Lower lobe of right lung (tissue), 2 donors: Measurements from ENCODE around the gene ERN2. TPM values are rescaled to one million over a fixed set of nuclear protein-coding genes. Genes with fewer than 3 reads are reported as not detected.

Experiments used
- ATAC-seq, 2 donors: fragments of 200-7000 bp; cut with Tn5 transposase; one replicate each; pipeline ENCODE4 v1.9.1; 2020 to 2022; ENCODE audit warnings: mild to moderate bottlenecking in 2 of 2, moderate library complexity in 2 of 2
- DNase-seq: peaks from one replicate; pipeline ENCODE4 v3.0.0-alpha.2; 2020
- H3K27ac ChIP-seq: fragments of 200-600 bp; one replicate; pipeline ENCODE4 v1.8.0; 2022
- H3K27me3 ChIP-seq: fragments of 200-600 bp; one replicate; pipeline ENCODE4 v1.8.0; 2022; ENCODE audit warnings: low read depth
- H3K36me3 ChIP-seq: fragments of 200-600 bp; one replicate; pipeline ENCODE4 v1.8.0; 2022; ENCODE audit warnings: mild to moderate bottlenecking
- H3K4me1 ChIP-seq: fragments of 200-600 bp; one replicate; pipeline ENCODE4 v1.8.0; 2022
- H3K4me3 ChIP-seq: fragments of 200-600 bp; one replicate; pipeline ENCODE4 v1.8.0; 2022; ENCODE audit warnings: mild to moderate bottlenecking
- H3K9me3 ChIP-seq: fragments of 200-600 bp; one replicate; pipeline ENCODE4 v1.8.0; 2022
- intact Hi-C: fragments of 100-400 bp; cut with DNase I; formaldehyde crosslinking; loops from one replicate; pipeline ENCODE4 v1.11.0; 2022
- total RNA-seq: library from RNA; stranded (reverse); fragmentation: NEBNext Ultra II Directional; extraction: Animal tissue kit (Norgen Biotek cat#: 25700); gene quantifications from one replicate; pipeline ENCODE4 v1.2.1, GENCODE V29; 2021
- TF ChIP-seq, protein P1 (sequence below): fragments of 200-600 bp; IDR thresholded peaks from one replicate; pipeline ENCODE4 v1.8.0; 2022; ENCODE audit warnings: antibody characterized with exemption, mild to moderate bottlenecking
- donor health status: DM: no; HTN: yes; CAD: no; lungs with severe emphysema.

ERN2 gene
- total RNA-seq, 1 donor from 2014 or later = 4.9 TPM

DNA sequence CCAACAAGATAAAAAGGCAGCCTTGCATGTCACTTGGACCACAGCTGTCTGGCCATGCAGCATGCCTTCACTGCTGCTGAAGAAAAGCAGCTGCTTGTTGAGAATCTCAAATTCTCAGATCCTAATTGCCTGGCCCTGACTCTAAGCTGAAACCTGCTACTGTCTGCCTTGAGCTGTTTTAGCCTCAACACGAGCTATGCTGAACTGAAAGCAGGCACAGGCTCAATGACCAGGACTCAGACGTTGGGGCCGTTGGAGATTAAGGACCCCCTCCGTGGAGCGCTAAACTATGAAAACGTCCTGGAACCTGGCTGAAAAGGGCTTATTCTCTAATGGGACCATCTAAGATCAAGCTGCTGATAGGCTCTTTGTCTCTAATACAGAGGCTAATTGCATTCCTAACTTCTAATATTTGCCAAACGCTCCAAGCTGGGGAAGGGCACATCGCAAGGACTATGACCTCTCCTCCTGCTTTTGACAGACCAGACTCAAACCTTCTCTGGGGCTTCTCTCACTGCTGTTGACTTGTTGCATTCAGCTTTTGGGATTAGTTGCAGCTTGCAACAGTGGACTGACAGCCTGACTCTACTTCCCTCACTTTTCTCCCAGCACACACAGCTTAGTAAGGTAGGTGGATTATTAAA is 38.9 kb downstream of the ERN2 start:
- Histone ChIP-seq H3K27me3 (no peaks in the 10 kb centered on the region), H3K36me3 (peaks cover 29% of the 10 kb centered on the region), H3K4me1 (peaks cover 4% of the 10 kb centered on the region), H3K9me3 (no peaks in the 10 kb centered on the region), H3K27ac (no peak overlapping the region), H3K4me3 (no peak overlapping the region)
- ATAC-seq = no peak
- intact Hi-C loops = no loop called here
- TF ChIP-seq, protein P1, sequence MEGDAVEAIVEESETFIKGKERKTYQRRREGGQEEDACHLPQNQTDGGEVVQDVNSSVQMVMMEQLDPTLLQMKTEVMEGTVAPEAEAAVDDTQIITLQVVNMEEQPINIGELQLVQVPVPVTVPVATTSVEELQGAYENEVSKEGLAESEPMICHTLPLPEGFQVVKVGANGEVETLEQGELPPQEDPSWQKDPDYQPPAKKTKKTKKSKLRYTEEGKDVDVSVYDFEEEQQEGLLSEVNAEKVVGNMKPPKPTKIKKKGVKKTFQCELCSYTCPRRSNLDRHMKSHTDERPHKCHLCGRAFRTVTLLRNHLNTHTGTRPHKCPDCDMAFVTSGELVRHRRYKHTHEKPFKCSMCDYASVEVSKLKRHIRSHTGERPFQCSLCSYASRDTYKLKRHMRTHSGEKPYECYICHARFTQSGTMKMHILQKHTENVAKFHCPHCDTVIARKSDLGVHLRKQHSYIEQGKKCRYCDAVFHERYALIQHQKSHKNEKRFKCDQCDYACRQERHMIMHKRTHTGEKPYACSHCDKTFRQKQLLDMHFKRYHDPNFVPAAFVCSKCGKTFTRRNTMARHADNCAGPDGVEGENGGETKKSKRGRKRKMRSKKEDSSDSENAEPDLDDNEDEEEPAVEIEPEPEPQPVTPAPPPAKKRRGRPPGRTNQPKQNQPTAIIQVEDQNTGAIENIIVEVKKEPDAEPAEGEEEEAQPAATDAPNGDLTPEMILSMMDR = no peak
- no peak for DNase-seq

DNA sequence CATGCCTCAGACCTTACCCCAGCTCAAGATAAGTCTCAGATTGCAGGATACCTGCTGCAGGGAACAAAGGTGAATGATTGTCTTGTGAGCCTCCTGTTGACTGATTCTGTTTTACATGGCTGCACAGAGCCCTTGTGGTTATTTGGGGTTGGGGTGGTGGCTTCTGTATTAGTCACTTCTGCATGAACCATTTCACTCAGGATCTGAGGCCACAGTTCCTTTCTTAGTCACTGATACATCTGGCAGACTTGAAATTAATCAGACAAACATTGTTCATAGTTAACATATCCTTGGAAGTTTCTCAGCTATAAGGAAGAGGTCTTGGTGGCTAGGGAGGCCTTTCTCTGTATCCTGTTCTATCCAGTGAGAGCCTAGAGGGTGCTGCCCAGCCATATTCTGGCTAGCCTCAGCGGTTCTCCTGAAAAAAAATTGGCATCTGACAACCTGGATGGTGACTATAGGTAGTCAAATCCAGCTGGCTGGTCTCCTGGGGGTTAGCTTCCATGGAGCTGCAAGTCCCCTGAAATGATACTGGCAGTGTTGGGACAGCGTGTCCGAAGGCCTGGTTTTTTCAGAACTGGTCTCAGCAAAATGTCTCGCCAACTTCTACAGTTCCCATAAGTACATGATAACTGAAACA is 42.8 kb downstream of the ERN2 start:
- TF ChIP-seq, protein P1 = no peak
- DNase-seq = no peak
- Histone ChIP-seq H3K9me3 (no peaks in the 10 kb centered on the region), H3K4me1 (no peaks in the 10 kb centered on the region), H3K27me3 (no peaks in the 10 kb centered on the region), H3K4me3 (no peak overlapping the region), H3K27ac (no peak overlapping the region), H3K36me3 (peaks cover 67% of the 10 kb centered on the region)
- no peak for ATAC-seq
- intact Hi-C loops = no loop called here

DNA sequence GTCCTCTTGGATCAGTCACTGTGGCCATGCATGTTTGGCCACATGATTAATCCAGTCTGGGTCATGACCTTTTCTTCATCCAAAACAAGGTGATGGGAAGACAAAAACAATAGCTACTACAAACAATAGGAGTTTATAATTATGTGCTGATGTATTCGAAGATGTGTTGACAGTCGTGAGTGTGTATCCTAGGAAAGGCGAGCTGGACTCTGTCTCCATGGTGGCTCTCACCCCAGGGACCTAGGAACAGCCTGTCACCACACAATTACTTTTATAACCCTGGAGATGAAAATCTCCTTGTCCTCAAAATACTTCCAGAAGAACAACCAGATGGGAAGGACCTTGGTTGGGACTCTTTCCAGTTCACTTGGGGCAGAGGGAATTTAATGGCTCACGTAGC is 44.1 kb downstream of the ERN2 start:
- Histone ChIP-seq H3K4me1 (no peaks in the 10 kb centered on the region), H3K4me3 (no peak overlapping the region), H3K9me3 (no peaks in the 10 kb centered on the region), H3K36me3 (peaks cover 81% of the 10 kb centered on the region), H3K27me3 (no peaks in the 10 kb centered on the region), H3K27ac (no peak overlapping the region)
- intact Hi-C loops = no loop called here
- ATAC-seq = no peak
- TF ChIP-seq, protein P1 = no peak
- DNase-seq = no peak

DNA sequence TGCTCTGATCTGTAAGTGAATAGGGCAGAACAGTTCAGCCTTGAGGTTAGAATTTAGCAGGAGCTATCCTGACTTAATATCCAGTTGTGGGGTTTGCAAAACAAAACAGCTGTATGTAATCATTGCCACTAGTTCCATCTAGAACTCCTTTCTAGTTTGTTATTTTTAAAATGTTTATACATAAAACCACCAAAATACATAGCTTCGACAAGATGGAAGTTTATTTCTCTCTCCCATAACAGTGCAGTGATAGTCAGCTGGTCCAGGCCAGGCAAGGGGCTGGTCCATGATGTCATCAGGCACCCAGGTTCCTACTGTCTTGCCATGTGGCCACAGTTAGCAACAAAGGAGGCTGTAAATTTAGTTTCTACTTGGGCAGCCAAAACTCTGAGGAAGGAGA is 44.8 kb downstream of the ERN2 start:
- no peak for ATAC-seq
- no peaks in the 10 kb centered on the region for H3K9me3 ChIP-seq
- no peaks in the 10 kb centered on the region for H3K27me3 ChIP-seq
- peaks cover 87% of the 10 kb centered on the region for H3K36me3 ChIP-seq
- intact Hi-C loops = no loop called here
- no peak overlapping the region for H3K4me3 ChIP-seq
- no peak overlapping the region for H3K27ac ChIP-seq
- no peaks in the 10 kb centered on the region for H3K4me1 ChIP-seq
- DNase-seq = no peak
- TF ChIP-seq, protein P1 = no peak

DNA sequence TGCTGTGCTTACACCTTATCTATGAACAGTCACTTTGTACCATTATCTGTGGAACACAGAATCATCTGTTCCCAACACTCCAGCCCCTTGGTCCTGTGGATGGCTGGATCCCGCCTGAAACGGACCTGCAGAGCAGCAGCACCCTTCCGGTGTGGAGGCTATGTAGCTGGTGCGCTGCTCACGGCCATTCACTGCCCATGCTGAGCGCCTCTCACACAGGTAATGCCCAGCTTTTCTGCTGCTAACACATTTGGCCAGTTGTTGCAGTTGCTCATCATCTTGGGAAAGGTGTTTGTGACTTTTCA is 45.7 kb downstream of the ERN2 start:
- no peak for ATAC-seq
- Histone ChIP-seq H3K4me1 (no peaks in the 10 kb centered on the region), H3K27me3 (no peaks in the 10 kb centered on the region), H3K4me3 (no peak overlapping the region), H3K27ac (no peak overlapping the region), H3K9me3 (no peaks in the 10 kb centered on the region), H3K36me3 (peaks cover 97% of the 10 kb centered on the region)
- TF ChIP-seq, protein P1 = no peak
- intact Hi-C loops = no loop called here
- DNase-seq = no peak
